HG02970 (cell line): Measurements from ENCODE around the gene NCBP2L.
"Not testable (repeated sequence)": the region's sequence is repeated elsewhere in the genome, so short reads cannot be mapped to it uniquely, and the experiment has no call there.

Experiments
- ATAC-seq: cut with Tn5 transposase; IDR thresholded peaks from one replicate; pipeline ENCODE4 v1.9.1; 2021; ENCODE audit warnings: mild to moderate bottlenecking, moderate library complexity, moderate number of reproducible peaks; ENCODE audit not compliant: unreplicated experiment, low FRiP score

The NCBP2L gene

GRCh38 chrX:107780525-107780924 lies 3.0 kb downstream of the NCBP2L start:
- ATAC-seq = no peak

- ATAC-seq = no peak
Measured at GRCh38 chrX:107787827-107788226, 10.3 kb downstream of the NCBP2L start.

- ATAC-seq = no peak
Measured at GRCh38 chrX:107804427-107804826, 26.9 kb downstream of the NCBP2L start.

- no peak for ATAC-seq
Measured at GRCh38 chrX:107805179-107805578, 27.6 kb downstream of the NCBP2L start.

GRCh38 chrX:107810053-107810452 lies 32.5 kb downstream of the NCBP2L start:
- not testable (repeated sequence) for ATAC-seq

- ATAC-seq = no peak
Measured at GRCh38 chrX:107818900-107819521, 41.5 kb downstream of the NCBP2L start.

GRCh38 chrX:107823042-107823441 lies 45.5 kb downstream of the NCBP2L start:
- ATAC-seq = no peak

- no peak for ATAC-seq
Measured at GRCh38 chrX:107823456-107823855, 45.9 kb downstream of the NCBP2L start.

GRCh38 chrX:107825698-107826237 lies 48.2 kb downstream of the NCBP2L start, which contains the start of gene MID2:
TSS of gene MID2 (plus strand) at chrX:107825866. CDS start at chrX:107826427, 561 bp downstream.
- no peak for ATAC-seq

GRCh38 chrX:107826238-107827029 lies 48.9 kb downstream of the NCBP2L start:
- ATAC-seq = no peak

GRCh38 chrX:107827030-107827831 lies 49.7 kb downstream of the NCBP2L start:
- ATAC-seq = no peak

GRCh38 chrX:107827852-107828251 lies 50.3 kb downstream of the NCBP2L start:
- no peak for ATAC-seq

- no peak for ATAC-seq
Measured at GRCh38 chrX:107829878-107830277, 52.3 kb downstream of the NCBP2L start.

- ATAC-seq = no peak
Measured at GRCh38 chrX:107831071-107831730, 53.7 kb downstream of the NCBP2L start.

GRCh38 chrX:107834275-107835201 lies 57.0 kb downstream of the NCBP2L start:
- ATAC-seq = no peak

- no peak for ATAC-seq
Measured at GRCh38 chrX:107836958-107837357, 59.4 kb downstream of the NCBP2L start.

- ATAC-seq = no peak
Measured at GRCh38 chrX:107840971-107841370, 63.4 kb downstream of the NCBP2L start.

- no peak for ATAC-seq
Measured at GRCh38 chrX:107842715-107843400, 65.3 kb downstream of the NCBP2L start.
